Measurements from ENCODE around the gene TMEM176B. TPM values are rescaled to one million over a fixed set of nuclear protein-coding genes. Genes with fewer than 3 reads are reported as not detected.

TMEM176B gene
- total RNA-seq, 4 donors from 2014 or later, result 10.4 to 36.0 (median 18.9) TPM

- intact Hi-C loops (cut with DNase I), result no loop called here
- 67 to 75% methylated on average over 6 of the region's 6 CpGs for WGBS, 2 donors
- Histone ChIP-seq H3K27ac (no peak overlapping the region), H3K36me3 (no peaks in the 10 kb centered on the region), H3K4me3 (replicated peaks in 1 of 3) (no peak overlapping the region), H3K27me3 (no peaks in the 10 kb centered on the region), H3K4me1 (no peaks in the 10 kb centered on the region), H3K9me3 (no peaks in the 10 kb centered on the region)
- TF ChIP-seq, protein P1, sequence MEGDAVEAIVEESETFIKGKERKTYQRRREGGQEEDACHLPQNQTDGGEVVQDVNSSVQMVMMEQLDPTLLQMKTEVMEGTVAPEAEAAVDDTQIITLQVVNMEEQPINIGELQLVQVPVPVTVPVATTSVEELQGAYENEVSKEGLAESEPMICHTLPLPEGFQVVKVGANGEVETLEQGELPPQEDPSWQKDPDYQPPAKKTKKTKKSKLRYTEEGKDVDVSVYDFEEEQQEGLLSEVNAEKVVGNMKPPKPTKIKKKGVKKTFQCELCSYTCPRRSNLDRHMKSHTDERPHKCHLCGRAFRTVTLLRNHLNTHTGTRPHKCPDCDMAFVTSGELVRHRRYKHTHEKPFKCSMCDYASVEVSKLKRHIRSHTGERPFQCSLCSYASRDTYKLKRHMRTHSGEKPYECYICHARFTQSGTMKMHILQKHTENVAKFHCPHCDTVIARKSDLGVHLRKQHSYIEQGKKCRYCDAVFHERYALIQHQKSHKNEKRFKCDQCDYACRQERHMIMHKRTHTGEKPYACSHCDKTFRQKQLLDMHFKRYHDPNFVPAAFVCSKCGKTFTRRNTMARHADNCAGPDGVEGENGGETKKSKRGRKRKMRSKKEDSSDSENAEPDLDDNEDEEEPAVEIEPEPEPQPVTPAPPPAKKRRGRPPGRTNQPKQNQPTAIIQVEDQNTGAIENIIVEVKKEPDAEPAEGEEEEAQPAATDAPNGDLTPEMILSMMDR (IDR thresholded peaks at IDR 0.05), result no peak
- no peak for TF ChIP-seq POLR2A (IDR thresholded peaks at IDR 0.05)
- no peak for DNase-seq
Measured at GRCh38 chr7:150826061-150826849, 26.1 kb upstream of the TMEM176B start.

- TF ChIP-seq, protein P1 (IDR thresholded peaks at IDR 0.05), result no peak
- TF ChIP-seq POLR2A (IDR thresholded peaks at IDR 0.05), result no peak
- no peak overlapping the region for H3K4me3 ChIP-seq (replicated peaks in 1 of 3)
Measured at GRCh38 chr7:150824379-150825177, 24.4 kb upstream of the TMEM176B start.

GRCh38 chr7:150823484-150824126, 23.4 kb upstream of the TMEM176B start:
- Histone ChIP-seq H3K4me3 (replicated peaks in 1 of 3) (no peak overlapping the region), H3K27me3 (no peaks in the 10 kb centered on the region), H3K9me3 (no peaks in the 10 kb centered on the region), H3K36me3 (no peaks in the 10 kb centered on the region), H3K4me1 (no peaks in the 10 kb centered on the region), H3K27ac (no peak overlapping the region)
- DNase-seq, result no peak
- intact Hi-C loops (cut with DNase I), result no loop called here
- 83 to 87% methylated on average over 10 of the region's 10 CpGs for WGBS, 2 donors
- TF ChIP-seq, protein P1 (IDR thresholded peaks at IDR 0.05), result no peak
- TF ChIP-seq POLR2A (IDR thresholded peaks at IDR 0.05), result no peak

More at GRCh38 chr7:150824379-150825177, 24.4 kb upstream of the TMEM176B start:
- no peaks in the 10 kb centered on the region for H3K27me3 ChIP-seq
- intact Hi-C loops (cut with DNase I), result no loop called here
- H3K9me3 ChIP-seq, result no peaks in the 10 kb centered on the region
- no peak overlapping the region for H3K27ac ChIP-seq
- DNase-seq, result no peak
- WGBS, 2 donors, result 91 to 95% methylated on average over 10 to 20 of the region's 20 CpGs
- H3K36me3 ChIP-seq, result no peaks in the 10 kb centered on the region
- H3K4me1 ChIP-seq, result no peaks in the 10 kb centered on the region

DNA sequence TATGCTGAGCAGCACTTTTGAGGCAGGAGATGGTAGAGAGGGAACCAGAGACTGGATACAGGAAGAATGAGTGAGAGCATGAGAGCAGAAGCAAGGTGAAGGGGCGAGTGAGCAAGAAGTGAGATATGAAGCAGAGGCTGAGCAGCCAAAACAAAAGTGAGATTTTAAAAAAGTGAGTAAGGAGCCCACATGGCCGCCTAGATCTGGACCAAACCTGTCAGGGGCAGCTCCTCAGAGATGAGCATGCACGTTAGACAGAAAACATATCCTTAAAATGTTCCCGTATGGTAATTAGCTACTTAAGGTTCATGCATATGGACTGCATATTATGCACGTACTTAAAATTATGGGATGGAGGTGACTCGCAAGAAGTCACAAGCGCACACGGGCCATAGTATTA, 22.9 kb upstream of the TMEM176B start:
- no peak for DNase-seq
- H3K27ac ChIP-seq, result no peak overlapping the region
- H3K27me3 ChIP-seq, result no peaks in the 10 kb centered on the region
- intact Hi-C loops (cut with DNase I), result no loop called here
- no peaks in the 10 kb centered on the region for H3K9me3 ChIP-seq
- H3K4me3 ChIP-seq (replicated peaks in 1 of 3), result no peak overlapping the region
- TF ChIP-seq, protein P1 (IDR thresholded peaks at IDR 0.05), result no peak
- no peaks in the 10 kb centered on the region for H3K4me1 ChIP-seq
- no peaks in the 10 kb centered on the region for H3K36me3 ChIP-seq
- 82 to 89% methylated on average over 8 of the region's 8 CpGs for WGBS, 2 donors

Data from thyroid gland (tissue), 4 donors.